Smooth muscle cell (in vitro differentiated cells): Measurements from ENCODE around the gene UBN2. TPM values are rescaled to one million over a fixed set of nuclear protein-coding genes. Genes with fewer than 3 reads are reported as not detected.

Source experiments
- DNase-seq: peaks from one replicate; lab custom pipeline; 2025; ENCODE audit not compliant: unreplicated experiment; lab: John Stamatoyannopoulos, UW
- H2AFZ ChIP-seq: fragments of 200-600 bp; sonication (generic); 2 replicates; pipeline ENCODE4 v1.6.0; 2016; ENCODE audit warnings: antibody characterized with exemption, low read depth, mild to moderate bottlenecking
- H3F3A ChIP-seq: fragments of 200-600 bp; sonication (generic); 2 replicates; pipeline ENCODE4 v1.6.0; 2017; ENCODE audit warnings: antibody characterized with exemption, low read depth
- H3K27ac ChIP-seq: fragments of 200-600 bp; sonication (generic); 2 replicates; pipeline ENCODE4 v1.5.1; 2016; ENCODE audit warnings: low read depth, mild to moderate bottlenecking
- H3K27me3 ChIP-seq: fragments of 200-600 bp; sonication (generic); 2 replicates; pipeline ENCODE4 v1.6.1; 2016; ENCODE audit warnings: low read depth, mild to moderate bottlenecking
- H3K36me3 ChIP-seq: fragments of 200-600 bp; sonication (generic); 2 replicates; pipeline ENCODE4 v1.5.1; 2016; ENCODE audit warnings: low read depth
- H3K4me1 ChIP-seq: fragments of 200-600 bp; sonication (generic); 2 replicates; pipeline ENCODE4 v1.5.1; 2016; ENCODE audit warnings: low read depth
- H3K4me2 ChIP-seq: fragments of 200-600 bp; sonication (generic); 2 replicates; pipeline ENCODE4 v1.6.0; 2016; ENCODE audit warnings: mild to moderate bottlenecking
- H3K4me3 ChIP-seq: fragments of 200-600 bp; sonication (generic); 2 replicates; pipeline ENCODE4 v1.5.1; 2016; ENCODE audit warnings: mild to moderate bottlenecking
- H3K79me2 ChIP-seq: fragments of 200-600 bp; sonication (generic); 2 replicates; pipeline ENCODE4 v1.6.0; 2016; ENCODE audit warnings: low read depth, mild to moderate bottlenecking
- H3K9ac ChIP-seq: fragments of 200-600 bp; sonication (generic); 2 replicates; pipeline ENCODE4 v1.6.0; 2016; ENCODE audit warnings: low read depth
- H3K9me3 ChIP-seq: fragments of 200-600 bp; sonication (generic); replicated peaks from 2 replicates; pipeline ENCODE4 v1.5.1; 2016; ENCODE audit warnings: low read depth
- H4K20me1 ChIP-seq: fragments of 200-600 bp; sonication (generic); 2 replicates; pipeline ENCODE4 v1.6.0; 2016; ENCODE audit warnings: low read depth
- CTCF ChIP-seq: fragments of 200-600 bp; sonication (generic); IDR thresholded peaks from 2 replicates; pipeline ENCODE4 v1.5.1; 2017; ENCODE audit warnings: borderline replicate concordance, mild to moderate bottlenecking, antibody characterized with exemption; ENCODE audit not compliant: insufficient read depth, poor library complexity, severe bottlenecking
- WGBS: methylation state at CpG from one replicate; pipeline ENCODE4 v1.1.7; 2016; ENCODE audit warnings: low lambda C conversion rate; 5-methylcytosine and 5-hydroxymethylcytosine counted together
- polyA plus RNA-seq: library from polyadenylated mRNA; unstranded; fragments of >200 nt; fragmentation: Nextera tagmentation; extraction: Ambion mirVana; gene quantifications from 2 replicates; pipeline ENCODE4 v1.2.1, GENCODE V29; 2016
- total RNA-seq: library from RNA; depleted of rRNA; stranded (reverse); fragments of >200 nt; gene quantifications from 2 replicates; pipeline ENCODE4 v1.2.3, GENCODE V29; 2014

The UBN2 gene
- total and polyA plus RNA-seq, 2 experiments from 2014 or later, result 2.5 to 13.4 TPM

GRCh38 chr7:139255290-139255689 is 24.3 kb downstream of the UBN2 start:
- peaks cover 4% of the 10 kb centered on the region for H4K20me1 ChIP-seq
- no peak for TF ChIP-seq CTCF
- WGBS, result 95% methylated on average over 4 of the region's 4 CpGs

DNA sequence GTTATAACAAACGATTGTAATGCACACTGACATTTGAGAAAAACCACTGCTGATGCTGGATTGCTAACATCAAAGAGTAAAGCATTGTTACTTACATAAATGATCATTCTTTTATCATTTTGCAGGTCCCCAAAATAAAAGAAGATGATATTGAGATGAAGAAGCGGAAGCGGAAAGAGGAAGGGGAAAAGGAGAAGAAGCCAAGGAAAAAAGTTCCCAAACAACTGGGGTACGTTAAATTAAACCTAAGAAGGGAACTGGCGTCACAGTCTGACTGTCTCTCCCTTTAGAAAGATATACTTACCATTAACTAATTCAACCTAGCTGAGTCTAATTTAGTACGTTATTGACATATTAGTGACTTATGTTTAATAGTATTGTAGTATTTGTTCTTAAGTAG is 28.1 kb downstream of the UBN2 start:
- WGBS, result 98% methylated on average over 6 of the region's 6 CpGs
- no peaks in the 10 kb centered on the region for H3K4me1 ChIP-seq
- no peaks in the 10 kb centered on the region for H3K9me3 ChIP-seq
- no peaks in the 10 kb centered on the region for H3K79me2 ChIP-seq
- DNase-seq, result no peak
- H2AFZ ChIP-seq, result no peak overlapping the region
- peaks cover 35% of the 10 kb centered on the region for H3K36me3 ChIP-seq
- no peak overlapping the region for H3K4me3 ChIP-seq
- H4K20me1 ChIP-seq, result no peaks in the 10 kb centered on the region
- H3K4me2 ChIP-seq, result no peak overlapping the region
- no peak overlapping the region for H3K9ac ChIP-seq
- H3F3A ChIP-seq, result no peaks in the 10 kb centered on the region
- no peak overlapping the region for H3K27ac ChIP-seq
- no peak for TF ChIP-seq CTCF
- H3K27me3 ChIP-seq, result no peaks in the 10 kb centered on the region

More at GRCh38 chr7:139255290-139255689, 24.3 kb downstream of the UBN2 start:
- H3K4me3 ChIP-seq, result no peak overlapping the region
- H3K79me2 ChIP-seq, result no peaks in the 10 kb centered on the region
- no peaks in the 10 kb centered on the region for H3F3A ChIP-seq
- no peaks in the 10 kb centered on the region for H3K9me3 ChIP-seq
- no peaks in the 10 kb centered on the region for H3K27me3 ChIP-seq
- no peak overlapping the region for H3K4me2 ChIP-seq
- no peak overlapping the region for H3K27ac ChIP-seq
- no peak for DNase-seq
- peaks cover 22% of the 10 kb centered on the region for H3K36me3 ChIP-seq
- H2AFZ ChIP-seq, result no peak overlapping the region
- H3K9ac ChIP-seq, result no peak overlapping the region
- no peaks in the 10 kb centered on the region for H3K4me1 ChIP-seq

- no peak for DNase-seq
- Histone ChIP-seq H3K79me2 (no peaks in the 10 kb centered on the region), H4K20me1 (no peaks in the 10 kb centered on the region), H3K27ac (no peak overlapping the region), H3K9ac (no peak overlapping the region), H3K4me2 (no peak overlapping the region), H3F3A (no peaks in the 10 kb centered on the region), H3K4me1 (no peaks in the 10 kb centered on the region), H3K36me3 (peaks cover 39% of the 10 kb centered on the region), H3K9me3 (no peaks in the 10 kb centered on the region), H3K4me3 (no peak overlapping the region), H2AFZ (no peak overlapping the region), H3K27me3 (no peaks in the 10 kb centered on the region)
- no peak for TF ChIP-seq CTCF
- WGBS, result 98% methylated on average over 3 of the region's 3 CpGs
Observed at GRCh38 chr7:139264220-139264619, 33.2 kb downstream of the UBN2 start.

DNA sequence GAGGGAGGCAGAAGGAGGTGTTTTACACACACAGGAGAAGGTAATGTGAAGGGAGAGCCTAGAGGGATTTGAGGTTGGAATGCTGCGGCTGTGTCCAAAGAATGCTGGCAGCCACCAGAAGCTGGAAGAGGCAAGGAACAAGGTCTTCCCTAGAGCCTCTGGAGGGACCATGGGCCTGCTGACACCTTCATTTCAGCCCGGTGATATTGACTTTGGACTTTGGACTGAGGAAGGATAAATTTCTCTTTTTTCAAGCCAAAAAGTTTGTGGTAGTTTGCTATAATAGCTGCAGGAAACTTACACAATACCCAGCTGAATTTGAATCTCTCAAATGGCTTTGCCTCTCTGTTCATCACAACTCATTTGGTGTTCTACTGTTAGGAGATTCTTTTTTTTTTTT is 34.6 kb downstream of the UBN2 start:
- Histone ChIP-seq H3K36me3 (peaks cover 37% of the 10 kb centered on the region), H3K4me2 (no peak overlapping the region), H3K27ac (no peak overlapping the region), H4K20me1 (no peaks in the 10 kb centered on the region), H2AFZ (no peak overlapping the region), H3K9ac (no peak overlapping the region), H3K27me3 (no peaks in the 10 kb centered on the region), H3K9me3 (no peaks in the 10 kb centered on the region), H3K79me2 (no peaks in the 10 kb centered on the region), H3K4me3 (no peak overlapping the region), H3F3A (no peaks in the 10 kb centered on the region), H3K4me1 (no peaks in the 10 kb centered on the region)
- DNase-seq, result no peak
- WGBS, result 94% methylated on average over 2 of the region's 2 CpGs
- TF ChIP-seq CTCF, result no peak
